Muscle of back (tissue), 11 donors: ENCODE data around the gene KCNJ2. TPM values are rescaled to one million over a fixed set of nuclear protein-coding genes. Genes with fewer than 3 reads are reported as not detected.

Source experiments
- DNase-seq, 3 donors: peaks; one replicate each; pipeline versions ENCODE4 v3.0.0 to v3.0.0-alpha.2; 2013
- polyA plus RNA-seq, 10 donors: library from polyadenylated mRNA; unstranded; fragments of 120-200 nt; gene quantifications; one replicate each; pipeline ENCODE4 v1.2.1, GENCODE V29; 2013; ENCODE audit not compliant: insufficient read length in 10 of 10

The KCNJ2 gene
- polyA plus RNA-seq, 10 donors = 4.1 to 16.6 (median 5.8) TPM

DNA sequence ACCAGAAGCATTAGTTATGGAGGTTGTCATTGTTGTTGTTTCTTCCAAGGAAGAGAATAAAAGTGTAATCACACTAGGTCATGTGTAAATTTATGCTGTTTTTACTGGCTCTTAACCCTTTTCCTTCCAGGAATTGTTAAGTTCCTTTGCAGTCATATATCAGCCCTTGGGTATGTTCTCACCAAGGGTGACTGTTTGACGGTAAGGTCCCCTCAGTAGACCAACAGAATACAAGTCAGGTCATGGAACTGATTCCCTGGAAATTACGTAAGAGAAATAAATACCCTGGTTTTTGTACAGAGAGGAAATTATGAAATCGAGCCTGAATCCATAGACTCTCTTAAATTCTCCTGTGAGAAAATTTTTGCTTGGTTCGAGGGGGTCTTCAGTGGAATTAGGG, 11.2 kb upstream of the KCNJ2 start:
- no peak for DNase-seq

DNA sequence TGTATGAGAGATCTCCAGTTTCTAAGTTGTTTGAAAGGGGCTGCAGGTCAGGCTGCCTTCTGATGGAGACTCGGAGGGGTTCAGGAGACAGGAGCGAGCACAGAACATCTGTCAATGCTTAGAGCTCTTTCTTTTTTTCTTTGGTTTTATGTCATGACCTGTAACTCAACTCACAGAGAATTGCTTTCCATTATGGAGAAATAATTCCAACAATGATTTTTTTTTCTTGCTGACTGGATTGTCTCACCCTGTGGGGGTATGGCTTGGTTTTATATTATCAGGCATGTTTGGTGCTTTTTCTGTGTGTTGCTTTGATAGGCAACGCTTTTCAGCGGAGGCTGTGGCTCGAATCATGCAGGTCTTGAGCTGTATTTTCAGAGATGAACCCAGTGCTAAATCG, 10.7 kb upstream of the KCNJ2 start:
- peak in 1 of 3 donors; percentile 26 for DNase-seq

DNA sequence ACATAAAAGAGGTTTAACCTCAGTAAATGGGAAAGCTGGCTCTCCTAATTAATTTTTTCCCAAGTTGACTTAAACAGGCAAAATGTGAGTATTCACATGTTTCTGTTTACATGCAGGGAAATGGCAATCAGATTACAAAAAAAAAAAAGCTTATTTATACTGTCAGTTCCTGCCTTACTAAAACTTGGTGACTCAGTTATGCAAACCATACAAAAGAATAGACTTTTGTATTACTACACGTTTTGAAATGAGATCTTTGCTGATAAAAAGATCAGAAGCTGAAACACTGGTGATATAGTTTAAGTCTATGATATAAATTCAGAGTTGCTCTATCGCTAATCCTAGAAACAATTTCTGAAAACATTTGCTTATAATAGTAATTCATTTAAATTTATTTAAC, 9.4 kb upstream of the KCNJ2 start:
- no peak for DNase-seq

GRCh38 chr17:70161519-70161918, 7.8 kb upstream of the KCNJ2 start:
- no peak for DNase-seq

DNA sequence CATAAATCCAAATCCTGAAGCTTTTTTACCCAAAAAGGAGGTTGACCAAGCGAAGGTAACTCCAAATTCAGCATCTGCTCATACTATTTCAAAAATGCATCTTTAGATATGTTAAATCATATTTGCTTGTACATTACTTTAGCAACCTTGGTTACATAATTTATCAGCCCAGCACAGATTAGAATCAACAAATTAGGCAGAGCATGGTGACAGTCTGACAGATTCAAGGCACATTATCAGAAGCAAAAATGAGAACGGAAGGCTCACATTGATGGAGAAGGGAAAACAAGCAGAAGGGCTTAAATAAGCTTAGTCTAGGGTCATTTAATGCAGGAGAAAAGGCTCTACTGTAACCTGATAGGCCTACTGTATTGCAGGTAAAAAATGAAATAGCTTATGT, 3.9 kb upstream of the KCNJ2 start:
- no peak for DNase-seq

- no peak for DNase-seq
These were observed 2.7 kb upstream of the KCNJ2 start for GRCh38 chr17:70166615-70167014.

DNA sequence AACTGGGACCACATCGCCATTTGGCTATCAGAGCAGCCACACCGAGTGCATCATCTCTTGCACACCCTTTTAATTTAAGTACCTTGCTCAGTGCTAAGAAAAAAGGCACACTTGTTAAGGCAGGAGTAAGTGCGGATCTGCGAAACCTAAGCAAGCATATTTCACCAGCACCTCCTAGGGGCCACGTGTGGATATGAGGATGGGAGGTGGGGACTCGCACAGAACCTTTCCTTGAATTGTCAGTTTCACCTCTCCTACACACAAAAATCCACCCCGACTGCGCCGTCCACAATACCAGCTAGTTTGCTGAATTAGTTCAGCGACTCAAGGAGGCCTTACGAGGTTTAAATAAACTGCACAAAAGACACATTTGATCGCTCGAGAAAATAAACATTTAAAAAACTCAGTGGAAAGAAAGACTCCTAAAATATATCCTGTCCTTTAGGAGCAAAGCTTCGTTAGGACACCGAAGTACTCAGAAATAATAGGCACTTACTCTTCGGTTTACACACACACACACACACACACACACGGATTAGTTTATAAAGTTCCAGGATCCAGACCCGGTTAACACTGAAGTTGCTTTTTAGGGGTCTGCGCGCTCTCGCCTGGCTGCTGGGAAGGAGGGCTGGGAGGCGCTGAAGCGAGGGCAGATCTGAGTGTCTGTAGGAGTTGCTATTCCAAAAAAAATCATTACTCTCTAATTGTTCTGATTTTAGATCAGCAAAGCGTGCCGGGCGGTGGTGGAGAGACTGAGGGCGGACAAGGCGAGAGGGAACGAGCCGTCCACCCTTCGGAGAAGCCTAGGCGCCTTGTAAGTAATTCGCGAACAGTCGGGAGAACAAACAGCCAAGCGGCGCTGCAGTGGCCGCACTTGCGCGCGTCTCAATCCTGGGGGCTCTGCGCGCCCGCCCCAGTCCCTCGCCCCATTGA, 1.0 kb upstream of the KCNJ2 start:
- peak; percentile 66 to 84 (median 70) for DNase-seq

DNA sequence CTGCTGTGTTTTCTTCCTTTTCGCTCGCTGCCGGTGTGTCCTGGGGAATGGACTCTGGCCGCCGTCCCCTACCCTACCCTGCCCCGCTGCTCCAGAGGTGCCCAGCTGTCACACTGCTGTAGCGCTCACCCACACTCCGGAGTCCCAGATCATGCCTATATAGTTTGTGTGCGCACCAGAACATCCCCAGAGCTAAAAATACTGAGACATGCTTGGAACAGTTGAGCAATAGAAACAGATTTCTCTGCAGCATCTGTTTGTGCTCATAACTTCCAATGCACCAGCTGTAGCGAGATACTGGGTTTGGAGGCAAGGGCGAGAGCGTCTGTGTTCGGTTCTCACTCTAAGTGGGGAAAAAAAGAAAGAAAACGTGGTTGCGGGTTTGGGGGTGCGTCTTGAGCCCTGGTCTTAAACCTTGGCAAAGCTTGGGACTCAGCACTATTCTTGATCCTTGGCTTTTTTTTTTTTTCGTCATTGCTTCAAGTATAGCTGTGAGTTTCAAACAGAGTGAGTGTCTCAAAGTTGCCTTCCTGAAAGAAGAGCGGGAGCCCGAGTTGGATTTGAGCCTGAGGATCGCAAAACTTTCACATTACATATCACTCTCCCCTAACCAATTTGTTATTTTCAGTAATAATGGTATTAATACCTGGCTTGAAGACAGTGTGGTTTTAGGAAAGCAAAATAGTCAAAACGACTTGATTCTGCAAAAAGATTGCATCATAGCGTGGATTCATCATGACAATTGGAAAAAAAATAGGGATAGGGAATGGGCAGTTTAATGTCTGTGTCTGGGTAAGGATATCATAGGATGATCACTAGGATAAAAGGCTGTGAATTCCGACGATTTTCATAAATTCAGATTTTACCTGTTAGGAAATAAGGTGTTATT, 621 bp downstream of the KCNJ2 start:
- DNase-seq = peak; percentile 51 to 77 (median 52)

GRCh38 chr17:70171159-70171558, 1.8 kb downstream of the KCNJ2 start:
- DNase-seq = peak in 2 of 3 donors; percentile 12 to 24

GRCh38 chr17:70172449-70172848, 3.1 kb downstream of the KCNJ2 start:
- DNase-seq = no peak

DNA sequence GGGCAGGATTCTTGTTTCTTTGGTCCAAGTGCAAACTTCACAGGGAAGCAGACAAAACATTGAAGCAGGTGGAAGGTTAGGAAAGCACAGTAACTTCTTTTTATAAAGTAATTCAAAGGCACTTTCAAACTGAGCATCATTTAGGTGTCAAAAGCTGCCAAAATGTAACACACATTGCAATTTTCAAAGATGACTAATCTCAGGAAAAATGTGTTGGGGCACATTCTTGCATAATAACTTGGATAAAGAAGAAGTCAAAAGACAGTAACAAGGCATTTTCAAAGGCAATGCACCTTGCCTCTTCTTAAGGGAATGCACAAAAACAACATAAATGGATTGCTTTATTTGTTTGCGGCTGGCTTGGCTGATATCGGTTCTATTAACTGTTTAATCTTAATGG, 3.6 kb downstream of the KCNJ2 start:
- DNase-seq = no peak

GRCh38 chr17:70173681-70174080, 4.3 kb downstream of the KCNJ2 start:
- no peak for DNase-seq

DNA sequence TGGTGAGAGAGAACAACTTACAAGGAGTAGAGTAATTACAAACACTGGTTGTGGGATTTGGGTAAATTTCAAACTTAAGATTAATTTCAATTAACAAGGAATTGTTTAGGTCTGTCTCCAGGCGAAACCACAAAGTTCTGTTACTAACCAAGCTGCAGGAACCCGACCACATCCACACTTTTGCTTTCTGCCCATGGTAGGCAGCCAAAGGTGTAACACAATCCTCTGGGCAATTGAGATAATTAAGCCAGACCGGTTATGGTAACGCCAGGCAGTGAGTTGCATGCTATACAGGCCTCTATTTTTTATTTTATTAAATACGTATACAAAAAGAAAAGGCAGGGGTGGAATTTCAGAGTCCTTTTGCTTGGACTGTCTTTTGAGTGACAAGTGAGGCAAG, 12.0 kb downstream of the KCNJ2 start:
- DNase-seq = no peak

DNA sequence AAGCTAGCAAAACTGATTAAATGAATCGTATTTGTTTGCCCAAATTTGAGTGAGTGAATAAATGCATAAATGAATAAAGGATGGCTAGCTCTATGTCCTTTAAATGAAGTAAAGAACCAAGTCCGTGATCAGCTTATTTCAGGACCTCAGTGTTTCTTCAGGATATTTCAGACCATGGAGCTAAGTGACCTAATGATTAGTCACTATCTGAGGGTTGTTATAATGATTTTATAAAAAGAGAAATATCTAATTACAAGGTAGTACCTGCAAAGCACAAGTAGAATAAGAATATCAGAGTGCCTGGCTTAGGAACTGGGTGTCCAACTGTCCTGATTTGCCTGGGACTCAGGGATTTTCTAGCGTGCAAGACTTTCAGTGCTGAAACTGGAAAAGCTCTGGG, 12.5 kb downstream of the KCNJ2 start:
- no peak for DNase-seq

GRCh38 chr17:70183508-70183907, 14.2 kb downstream of the KCNJ2 start:
- DNase-seq = no peak

GRCh38 chr17:70184207-70184606, 14.9 kb downstream of the KCNJ2 start:
- no peak for DNase-seq

- no peak for DNase-seq
These were observed 15.4 kb downstream of the KCNJ2 start for GRCh38 chr17:70184770-70185169.

DNA sequence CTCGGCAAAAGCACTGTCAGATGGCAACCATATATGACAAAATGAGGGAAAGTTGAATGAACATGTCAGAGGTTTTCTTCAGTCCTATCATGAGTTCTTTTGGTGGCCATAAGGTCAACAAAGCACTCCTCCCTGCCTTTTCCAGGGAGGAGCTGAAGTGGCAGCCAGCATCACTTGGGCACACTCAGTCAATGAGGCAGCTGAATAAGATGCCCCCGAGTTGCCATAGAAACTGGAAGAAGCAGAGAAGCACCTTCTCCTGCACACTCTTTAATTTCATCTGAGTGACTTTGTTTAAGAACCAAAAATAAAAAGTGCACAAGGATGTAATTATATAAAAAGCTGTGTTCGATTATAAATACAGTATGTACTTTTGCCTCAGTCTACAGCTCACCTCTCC, 16.0 kb downstream of the KCNJ2 start:
- no peak for DNase-seq

- no peak for DNase-seq
These were observed 18.1 kb downstream of the KCNJ2 start for GRCh38 chr17:70187383-70187782.

GRCh38 chr17:70190959-70191805, 21.9 kb downstream of the KCNJ2 start:
- DNase-seq = no peak

DNA sequence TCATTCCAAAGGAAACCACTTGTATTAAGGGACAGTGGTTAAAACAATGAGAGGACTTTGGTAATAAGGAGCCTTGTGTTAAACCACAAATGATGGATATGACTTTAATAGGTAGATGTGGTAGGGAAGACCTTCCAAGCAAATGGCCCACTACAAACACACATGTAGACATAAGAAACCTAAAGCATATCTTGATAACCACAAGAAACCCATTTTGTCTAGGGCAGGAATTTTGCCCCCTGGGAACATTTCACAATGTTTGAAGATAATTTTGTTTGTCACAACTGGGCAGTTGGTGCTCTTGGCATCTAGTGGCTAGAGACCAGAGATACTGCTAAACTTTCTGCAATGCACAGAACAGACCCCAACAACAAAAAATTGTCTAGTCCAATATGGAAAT, 25.8 kb downstream of the KCNJ2 start:
- DNase-seq = no peak
